Upper lobe of left lung (tissue), 6 donors: ENCODE data around the gene ANKRD63. TPM values are rescaled to one million over a fixed set of nuclear protein-coding genes. Genes with fewer than 3 reads are reported as not detected.

Experiments used
- ATAC-seq, 2 donors: fragments of 200-7000 bp; cut with Tn5 transposase; one replicate each; pipeline ENCODE4 v1.9.1; 2022; ENCODE audit warnings: mild to moderate bottlenecking in 2 of 2, moderate library complexity in 2 of 2; ENCODE audit not compliant: low FRiP score in 2 of 2
- DNase-seq, 2 donors: peaks; one replicate each; pipeline ENCODE4 v3.0.0-alpha.2; 2019 to 2020
- H3K27ac ChIP-seq, 4 donors: fragments of 200-600 bp; sonication (generic); one replicate each; pipeline ENCODE4 v1.5.1; 2016 to 2019
- H3K27me3 ChIP-seq, 4 donors: fragments of 200-600 bp; sonication (generic); one replicate each; pipeline ENCODE4 v1.5.1; 2017 to 2019
- H3K36me3 ChIP-seq, 4 donors: fragments of 200-600 bp; sonication (generic); one replicate each; pipeline ENCODE4 v1.5.1; 2016 to 2019
- H3K4me1 ChIP-seq, 4 donors: fragments of 200-600 bp; sonication (generic); one replicate each; pipeline ENCODE4 v1.5.1; 2018 to 2019
- H3K4me3 ChIP-seq, 4 donors: fragments of 200-600 bp; sonication (generic); one replicate each; pipeline ENCODE4 v1.5.1; 2017 to 2019; ENCODE audit warnings: mild to moderate bottlenecking in 2 of 4, moderate library complexity in 1 of 4
- H3K9me3 ChIP-seq, 4 donors: fragments of 200-600 bp; sonication (generic); one replicate each; pipeline ENCODE4 v1.5.1; 2018 to 2019
- EP300 ChIP-seq, 4 donors: sonication (generic); formaldehyde crosslinking; IDR thresholded peaks; one replicate each; pipeline ENCODE4 v1.5.1; 2017; ENCODE audit warnings: antibody characterized with exemption in 4 of 4, control low read depth in 2 of 4
- POLR2A ChIP-seq, 4 donors: fragments of 450-650 bp; IDR thresholded peaks; one replicate each; pipeline ENCODE4 v1.5.1; 2016 to 2017; ENCODE audit warnings: antibody characterized with exemption in 4 of 4, mild to moderate bottlenecking in 2 of 4
- POLR2AphosphoS5 ChIP-seq, 2 donors: sonication (generic); formaldehyde crosslinking; IDR thresholded peaks; one replicate each; pipeline ENCODE4 v1.5.1; 2017; ENCODE audit warnings: antibody characterized with exemption in 2 of 2
- WGBS, 2 donors: methylation state at CpG; one replicate each; pipeline ENCODE4 v1.1.5; 2017 to 2018; 5-methylcytosine and 5-hydroxymethylcytosine counted together
- total RNA-seq, 6 donors: library from RNA; depleted of rRNA in 4 of 6; stranded (reverse); fragments of >200 nt in 4 of 6; gene quantifications; one replicate each; pipeline versions ENCODE4 v1.1.0 to v1.2.1, GENCODE V29; 2016 to 2021
- TF ChIP-seq, protein P1 (sequence below), 6 experiments: fragments of 450-650 bp in 4 of 6; fragments of 200-600 bp in 2 of 6; sonication (generic) in 2 of 6; IDR thresholded peaks; one replicate each; pipeline ENCODE4 v1.5.1; 2016 to 2019; ENCODE audit warnings: antibody characterized with exemption in 6 of 6
- donor health status: DM: no; HTN: no; CAD: no; lungs with moderate emphysema.
- donor health status: DM: no; HTN: yes; CAD: no; lungs with severe emphysema.

Gene ANKRD63
- total RNA-seq, 6 donors from 2014 or later: 5.2 TPM; not detected in 5

DNA sequence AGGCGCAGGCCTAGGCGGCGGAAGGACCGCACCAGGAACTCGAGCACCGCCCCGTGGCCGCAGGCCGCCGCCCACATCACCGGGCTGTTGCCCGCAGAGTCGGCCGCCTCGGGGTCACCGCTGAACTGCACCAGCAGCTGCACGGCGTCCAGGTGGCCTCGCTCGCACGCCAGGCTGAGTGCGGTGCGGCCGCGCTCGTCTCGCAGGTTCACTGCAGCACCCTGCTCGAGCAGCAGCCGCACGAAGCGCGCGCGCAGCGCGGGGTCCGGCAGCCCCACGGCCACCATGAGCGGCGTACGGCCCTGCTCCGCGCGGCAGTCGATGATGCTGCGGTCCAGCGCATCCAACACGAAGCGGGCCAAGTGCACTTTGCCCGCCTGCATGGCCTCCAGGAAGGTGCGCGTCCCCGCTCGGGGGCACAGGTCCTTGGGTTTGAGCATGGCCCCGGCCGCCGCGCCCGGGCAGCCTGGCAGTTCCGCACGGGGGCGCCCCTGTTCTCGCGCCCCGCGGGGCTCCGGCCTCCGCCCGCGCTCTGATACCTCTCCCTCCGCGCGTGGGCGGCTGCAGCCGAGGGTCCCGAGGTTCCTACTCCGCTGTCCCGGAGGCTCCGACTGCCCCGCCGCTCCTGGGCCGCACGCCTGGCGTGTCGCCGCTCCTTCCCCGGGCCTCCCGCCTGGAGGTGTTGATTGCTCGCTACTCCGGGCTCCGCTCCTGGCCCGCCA is 556 bp downstream of the ANKRD63 start:
- Histone ChIP-seq H3K27me3 (peaks cover 1 to 48% (median 30%) of the 10 kb centered on the region in 4 donors), H3K9me3 (no peaks in the 10 kb centered on the region), H3K4me3 (peak overlapping the region in 3 of 4 donors; percentile 41 to 56 (median 54)), H3K4me1 (peaks cover 31 to 45% (median 43%) of the 10 kb centered on the region in 4 donors), H3K27ac (no peak overlapping the region), H3K36me3 (no peaks in the 10 kb centered on the region)
- peak; percentile 65 to 92 for DNase-seq
- no peak for TF ChIP-seq POLR2A (IDR thresholded peaks at IDR 0.05)
- TF ChIP-seq EP300 (IDR thresholded peaks at IDR 0.05): no peak
- no peak for TF ChIP-seq POLR2AphosphoS5 (IDR thresholded peaks at IDR 0.05)
- TF ChIP-seq, protein P1, sequence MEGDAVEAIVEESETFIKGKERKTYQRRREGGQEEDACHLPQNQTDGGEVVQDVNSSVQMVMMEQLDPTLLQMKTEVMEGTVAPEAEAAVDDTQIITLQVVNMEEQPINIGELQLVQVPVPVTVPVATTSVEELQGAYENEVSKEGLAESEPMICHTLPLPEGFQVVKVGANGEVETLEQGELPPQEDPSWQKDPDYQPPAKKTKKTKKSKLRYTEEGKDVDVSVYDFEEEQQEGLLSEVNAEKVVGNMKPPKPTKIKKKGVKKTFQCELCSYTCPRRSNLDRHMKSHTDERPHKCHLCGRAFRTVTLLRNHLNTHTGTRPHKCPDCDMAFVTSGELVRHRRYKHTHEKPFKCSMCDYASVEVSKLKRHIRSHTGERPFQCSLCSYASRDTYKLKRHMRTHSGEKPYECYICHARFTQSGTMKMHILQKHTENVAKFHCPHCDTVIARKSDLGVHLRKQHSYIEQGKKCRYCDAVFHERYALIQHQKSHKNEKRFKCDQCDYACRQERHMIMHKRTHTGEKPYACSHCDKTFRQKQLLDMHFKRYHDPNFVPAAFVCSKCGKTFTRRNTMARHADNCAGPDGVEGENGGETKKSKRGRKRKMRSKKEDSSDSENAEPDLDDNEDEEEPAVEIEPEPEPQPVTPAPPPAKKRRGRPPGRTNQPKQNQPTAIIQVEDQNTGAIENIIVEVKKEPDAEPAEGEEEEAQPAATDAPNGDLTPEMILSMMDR (IDR thresholded peaks at IDR 0.05): peak in 5 of 6 experiments; percentile 36 to 48 (median 41)
- 1% methylated on average over 49 of the region's 92 CpGs; no CpG with 5 or more reads in 1 of the 2 donors for WGBS, 2 donors
- ATAC-seq: peak in 1 of 2 donors; percentile 54

DNA sequence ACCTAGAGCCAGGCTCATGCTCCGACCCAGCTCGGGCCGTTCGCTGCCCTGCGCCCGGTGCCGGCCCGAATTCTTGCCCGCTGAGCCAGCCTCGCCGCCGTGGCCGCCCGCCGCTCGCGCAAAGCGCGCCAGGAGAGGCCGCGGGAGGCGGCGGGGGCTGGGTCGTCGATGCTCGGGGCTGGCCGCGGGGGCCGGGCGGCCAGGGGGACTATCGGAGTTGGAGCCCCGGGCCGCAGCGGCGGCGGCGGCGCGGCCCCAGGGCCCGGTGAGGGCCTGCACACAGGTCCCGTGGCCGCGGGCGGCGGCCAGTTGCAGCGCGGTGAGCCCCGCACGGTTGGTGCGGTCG is 1.1 kb downstream of the ANKRD63 start:
- 5% methylated on average over 11 of the region's 51 CpGs; no CpG with 5 or more reads in 1 of the 2 donors for WGBS, 2 donors
- no peak for DNase-seq
- Histone ChIP-seq H3K36me3 (no peaks in the 10 kb centered on the region), H3K9me3 (no peaks in the 10 kb centered on the region), H3K4me1 (peaks cover 31 to 45% (median 43%) of the 10 kb centered on the region in 4 donors), H3K27ac (no peak overlapping the region), H3K4me3 (peak overlapping the region in 3 of 4 donors; percentile 41 to 56 (median 54)), H3K27me3 (peaks cover 1 to 48% (median 30%) of the 10 kb centered on the region in 4 donors)
- TF ChIP-seq POLR2A (IDR thresholded peaks at IDR 0.05) (no peak), EP300 (IDR thresholded peaks at IDR 0.05) (no peak), POLR2AphosphoS5 (IDR thresholded peaks at IDR 0.05) (no peak)
- TF ChIP-seq, protein P1 (IDR thresholded peaks at IDR 0.05): no peak
- no peak for ATAC-seq

DNA sequence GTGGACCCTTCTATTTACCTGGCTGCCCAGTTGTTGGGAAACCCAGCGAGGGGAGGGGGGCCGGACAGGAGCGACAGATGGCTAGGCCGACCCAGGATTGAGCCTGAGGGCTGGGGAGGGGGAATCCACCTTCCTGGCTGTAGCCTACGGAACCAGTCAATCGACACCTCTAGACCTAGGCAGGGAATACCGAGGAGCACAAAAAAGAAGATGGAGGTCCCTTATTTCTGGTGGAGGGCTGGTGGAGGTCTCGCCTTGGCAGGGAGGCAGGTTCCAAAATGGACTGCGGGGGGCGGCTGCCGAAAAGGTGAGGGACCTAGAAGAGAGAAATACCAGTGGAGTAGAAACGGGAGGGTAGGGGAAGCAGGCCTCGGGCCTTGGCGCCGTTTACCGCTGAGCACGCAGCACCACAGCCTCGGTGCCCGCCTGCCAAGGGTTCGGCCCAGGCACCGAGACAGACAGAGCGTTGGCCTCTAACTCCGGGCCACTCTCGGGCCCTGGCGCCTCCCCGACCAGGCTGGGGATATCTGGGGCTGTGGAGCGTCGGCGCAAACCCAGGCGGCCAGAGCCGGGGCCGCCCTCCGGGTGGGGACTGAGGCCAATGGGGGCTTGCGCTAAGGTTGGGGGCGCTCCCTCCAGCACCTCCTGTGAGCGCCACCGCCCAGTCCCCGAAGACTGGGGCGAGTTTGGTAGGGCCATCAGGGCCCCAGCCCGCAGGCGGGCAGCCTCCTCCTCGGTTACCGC is 1.6 kb downstream of the ANKRD63 start:
- Histone ChIP-seq H3K4me1 (peaks cover 31 to 45% (median 43%) of the 10 kb centered on the region in 4 donors), H3K27ac (no peak overlapping the region), H3K4me3 (peak overlapping the region in 3 of 4 donors; percentile 41 to 56 (median 54)), H3K9me3 (no peaks in the 10 kb centered on the region), H3K36me3 (no peaks in the 10 kb centered on the region), H3K27me3 (peaks cover 1 to 48% (median 30%) of the 10 kb centered on the region in 4 donors)
- TF ChIP-seq EP300 (IDR thresholded peaks at IDR 0.05): no peak
- TF ChIP-seq POLR2AphosphoS5 (IDR thresholded peaks at IDR 0.05): no peak
- TF ChIP-seq, protein P1 (IDR thresholded peaks at IDR 0.05): no peak
- no peak for TF ChIP-seq POLR2A (IDR thresholded peaks at IDR 0.05)
- 61 to 63% methylated on average over 22 to 25 of the region's 43 CpGs for WGBS, 2 donors
- DNase-seq (peak in 1 of 2 donors; percentile 73), ATAC-seq (no peak)

DNA sequence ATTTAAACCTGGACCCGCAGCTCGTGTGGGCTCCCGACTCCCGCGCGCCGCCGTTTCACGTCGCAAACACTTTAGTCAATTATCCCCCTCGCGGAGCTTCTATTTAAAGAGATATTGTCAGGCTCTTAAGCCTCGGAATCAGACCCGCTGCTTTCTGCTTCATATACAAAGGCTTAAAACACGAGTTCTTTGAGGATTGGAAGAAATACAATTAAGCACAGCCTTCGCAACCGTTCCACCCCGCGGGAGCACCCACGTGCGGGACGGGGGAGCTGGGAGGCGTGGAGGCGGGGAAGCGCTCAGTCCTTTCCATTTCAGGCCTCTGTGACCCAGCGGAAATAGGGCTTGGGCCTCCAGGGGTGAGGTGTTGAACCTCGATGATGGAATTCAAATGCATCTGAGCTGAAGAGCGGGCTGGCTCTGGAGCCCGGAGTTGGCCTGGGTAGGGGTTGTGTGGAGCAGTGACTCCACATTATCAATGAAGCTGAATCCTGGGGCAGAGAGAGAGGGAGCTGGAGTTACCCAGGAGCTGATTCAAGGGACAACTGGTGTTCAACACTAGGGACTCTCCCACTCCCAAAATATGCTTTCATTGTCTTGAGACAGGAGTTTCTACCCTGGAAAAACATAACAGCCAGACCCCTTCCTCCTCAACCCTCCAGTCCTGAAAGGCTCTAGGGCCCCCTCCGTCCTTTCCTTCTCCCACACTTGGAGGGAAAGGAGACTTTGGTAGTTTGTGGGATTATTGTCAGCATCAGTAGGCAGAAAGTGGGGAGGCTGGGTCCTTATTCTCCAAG is 2.4 kb downstream of the ANKRD63 start:
- no peak overlapping the region for H3K4me3 ChIP-seq
- ATAC-seq: no peak
- H3K36me3 ChIP-seq: no peaks in the 10 kb centered on the region
- H3K4me1 ChIP-seq: peaks cover 29 to 43% (median 40%) of the 10 kb centered on the region in 4 donors
- no peak overlapping the region for H3K27ac ChIP-seq
- TF ChIP-seq POLR2A (IDR thresholded peaks at IDR 0.05): no peak
- TF ChIP-seq, protein P1 (IDR thresholded peaks at IDR 0.05): no peak
- TF ChIP-seq POLR2AphosphoS5 (IDR thresholded peaks at IDR 0.05): no peak
- TF ChIP-seq EP300 (IDR thresholded peaks at IDR 0.05): no peak
- peaks cover 1 to 48% (median 30%) of the 10 kb centered on the region in 4 donors for H3K27me3 ChIP-seq
- no peaks in the 10 kb centered on the region for H3K9me3 ChIP-seq
- DNase-seq: no peak
- 55 to 63% methylated on average over 24 to 29 of the region's 30 CpGs for WGBS, 2 donors
